ENCODE results near the gene OAS1. TPM values are rescaled to one million over a fixed set of nuclear protein-coding genes. Genes with fewer than 3 reads are reported as not detected.

Gene OAS1
- total RNA-seq, 6 experiments from 2014 or later = not detected

DNA sequence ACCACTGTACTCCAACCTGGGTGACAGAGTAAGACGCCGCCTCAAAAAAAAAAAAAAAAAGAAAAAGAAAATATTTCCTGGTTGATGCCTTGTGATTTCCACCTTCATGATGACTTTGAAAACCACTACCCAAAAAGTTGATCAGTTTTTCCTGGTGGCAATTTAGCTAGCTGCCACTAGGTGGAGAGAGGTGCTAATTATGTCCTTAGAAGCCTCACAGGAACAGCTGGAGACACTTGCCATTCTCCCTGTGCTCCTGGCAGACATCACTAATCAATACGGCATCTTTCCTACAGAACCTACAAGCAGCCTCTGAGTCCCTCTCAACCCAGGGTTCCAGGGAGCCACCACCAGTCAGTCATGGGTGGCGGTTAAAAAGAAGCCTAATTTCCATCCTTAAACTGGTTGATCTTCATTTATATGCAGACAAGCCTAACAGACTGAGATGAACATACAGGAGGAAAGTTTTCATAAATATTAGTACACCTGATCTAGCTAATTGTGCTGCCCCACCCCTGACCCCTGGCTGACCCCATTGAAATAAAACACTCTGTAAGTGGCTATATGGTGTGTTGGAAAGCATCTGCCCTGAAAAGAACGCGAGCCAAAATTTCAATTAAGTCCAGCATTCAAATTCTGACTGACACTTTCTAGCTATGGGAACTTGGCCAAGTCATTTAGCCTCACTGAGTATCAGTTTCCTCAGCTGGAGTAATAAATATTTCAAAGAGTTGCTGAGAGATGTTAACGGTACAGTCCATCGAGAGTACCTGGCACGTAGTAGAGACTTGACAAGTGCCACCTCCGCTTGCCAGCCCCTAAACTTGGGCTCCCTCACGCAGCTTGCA lies 6.2 kb upstream of the OAS1 start:
- peak; percentile 22 for DNase-seq
- peaks cover 5% of the 10 kb centered on the region; the same call in 1 of the 2 replicates for H3K4me1 Mint-ChIP-seq (ENCODE audit: low read depth)
- no peak overlapping the region for H3K27ac Mint-ChIP-seq
- no peak overlapping the region for H3K4me3 Mint-ChIP-seq
- TF ChIP-seq, protein P1, sequence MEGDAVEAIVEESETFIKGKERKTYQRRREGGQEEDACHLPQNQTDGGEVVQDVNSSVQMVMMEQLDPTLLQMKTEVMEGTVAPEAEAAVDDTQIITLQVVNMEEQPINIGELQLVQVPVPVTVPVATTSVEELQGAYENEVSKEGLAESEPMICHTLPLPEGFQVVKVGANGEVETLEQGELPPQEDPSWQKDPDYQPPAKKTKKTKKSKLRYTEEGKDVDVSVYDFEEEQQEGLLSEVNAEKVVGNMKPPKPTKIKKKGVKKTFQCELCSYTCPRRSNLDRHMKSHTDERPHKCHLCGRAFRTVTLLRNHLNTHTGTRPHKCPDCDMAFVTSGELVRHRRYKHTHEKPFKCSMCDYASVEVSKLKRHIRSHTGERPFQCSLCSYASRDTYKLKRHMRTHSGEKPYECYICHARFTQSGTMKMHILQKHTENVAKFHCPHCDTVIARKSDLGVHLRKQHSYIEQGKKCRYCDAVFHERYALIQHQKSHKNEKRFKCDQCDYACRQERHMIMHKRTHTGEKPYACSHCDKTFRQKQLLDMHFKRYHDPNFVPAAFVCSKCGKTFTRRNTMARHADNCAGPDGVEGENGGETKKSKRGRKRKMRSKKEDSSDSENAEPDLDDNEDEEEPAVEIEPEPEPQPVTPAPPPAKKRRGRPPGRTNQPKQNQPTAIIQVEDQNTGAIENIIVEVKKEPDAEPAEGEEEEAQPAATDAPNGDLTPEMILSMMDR (IDR thresholded peaks at IDR 0.05) = peak; percentile 74
- H3K27me3 Mint-ChIP-seq (ENCODE audit: insufficient read depth) = peaks cover 11% of the 10 kb centered on the region
- H3K36me3 Mint-ChIP-seq (ENCODE audit: low read depth) = no peaks in the 10 kb centered on the region
- no peaks in the 10 kb centered on the region; the same call in 1 of the 2 replicates for H3K9me3 Mint-ChIP-seq

DNA sequence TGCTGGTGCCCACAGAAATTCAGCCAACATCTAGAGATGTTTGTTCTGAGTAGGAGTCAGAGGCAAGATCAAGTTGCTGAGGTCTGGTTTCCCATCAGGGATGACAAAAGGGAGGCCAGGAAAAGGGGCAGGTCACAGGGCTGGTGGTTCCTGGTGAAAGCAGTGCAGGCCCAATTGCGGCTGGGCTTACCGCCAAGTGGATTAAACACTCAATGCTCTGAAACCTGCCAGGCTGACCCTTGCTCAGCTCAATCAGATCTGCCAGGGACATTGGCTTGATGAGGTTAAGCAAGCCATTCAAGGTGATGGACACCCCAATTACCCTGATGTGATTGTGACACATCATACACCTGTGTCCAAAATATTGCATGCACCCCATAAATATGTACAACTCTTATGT lies 5.5 kb upstream of the OAS1 start:
- H3K9me3 Mint-ChIP-seq = no peaks in the 10 kb centered on the region; the same call in 1 of the 2 replicates
- H3K27ac Mint-ChIP-seq = no peak overlapping the region
- TF ChIP-seq, protein P1 (IDR thresholded peaks at IDR 0.05) = no peak
- peaks cover 5% of the 10 kb centered on the region; the same call in 1 of the 2 replicates for H3K4me1 Mint-ChIP-seq (ENCODE audit: low read depth)
- H3K36me3 Mint-ChIP-seq (ENCODE audit: low read depth) = no peaks in the 10 kb centered on the region
- no peak overlapping the region for H3K4me3 Mint-ChIP-seq
- peaks cover 11% of the 10 kb centered on the region; the same call in 1 of the 2 replicates for H3K27me3 Mint-ChIP-seq (ENCODE audit: insufficient read depth)
- DNase-seq = no peak

DNA sequence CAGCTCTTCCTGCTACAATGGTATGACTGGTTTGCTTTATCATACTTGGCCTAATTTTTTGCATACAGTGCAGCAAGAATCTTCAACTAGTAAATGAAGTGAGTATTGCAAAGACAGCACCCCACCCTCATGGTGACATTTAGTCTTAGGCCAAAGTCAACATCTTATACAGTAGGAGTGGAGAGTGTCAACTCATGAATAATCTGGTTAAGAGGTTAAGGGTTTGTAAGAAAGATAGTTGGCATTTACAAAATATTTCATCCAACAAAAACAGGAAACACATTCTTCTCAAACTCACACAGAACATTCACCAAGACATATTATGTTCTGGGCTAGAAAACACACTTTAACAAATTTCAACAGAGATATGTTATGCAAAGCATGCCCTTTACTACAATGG lies 2.2 kb upstream of the OAS1 start:
- Mint-ChIP-seq H3K27ac (no peak overlapping the region), H3K27me3 (ENCODE audit: insufficient read depth) (peaks cover 9% of the 10 kb centered on the region), H3K4me3 (no peak overlapping the region), H3K4me1 (ENCODE audit: low read depth) (peaks cover 10% of the 10 kb centered on the region; the same call in 1 of the 2 replicates), H3K36me3 (ENCODE audit: low read depth) (no peaks in the 10 kb centered on the region), H3K9me3 (no peaks in the 10 kb centered on the region)
- TF ChIP-seq, protein P1 (IDR thresholded peaks at IDR 0.05) = no peak
- DNase-seq = no peak

DNA sequence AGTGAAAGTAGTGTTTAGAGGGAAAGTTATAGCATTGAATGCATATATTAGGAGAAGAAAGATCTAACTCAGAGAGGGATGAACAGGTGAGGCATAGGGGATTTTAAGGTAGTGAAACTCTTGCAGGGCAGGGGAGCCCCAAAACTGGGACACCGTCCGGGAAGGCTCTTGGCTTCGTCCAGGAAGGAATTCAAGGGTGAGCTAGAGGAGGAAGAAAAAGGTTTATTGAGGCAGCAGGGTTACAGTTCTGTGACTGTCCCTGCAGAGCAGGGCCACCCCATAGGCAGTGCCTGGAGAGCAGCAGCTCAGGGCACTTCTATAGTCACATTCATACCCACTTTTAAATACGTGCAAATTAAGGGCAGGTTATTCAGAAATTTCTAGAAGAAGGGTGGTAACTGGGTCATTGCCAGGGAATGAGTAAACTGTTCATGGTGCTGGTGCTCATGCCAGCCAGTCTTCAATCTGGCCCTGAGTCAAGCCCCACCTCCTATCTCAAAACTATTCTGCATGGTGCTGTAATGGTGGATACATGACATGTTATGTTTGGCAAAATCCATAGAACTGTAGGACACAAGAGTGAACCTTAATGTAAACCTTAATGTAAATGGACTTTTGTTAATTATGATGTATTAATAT lies 1.2 kb upstream of the OAS1 start:
- H3K27ac Mint-ChIP-seq = no peak overlapping the region
- H3K4me3 Mint-ChIP-seq = no peak overlapping the region
- peaks cover 7% of the 10 kb centered on the region; the same call in 1 of the 2 replicates for H3K9me3 Mint-ChIP-seq
- H3K4me1 Mint-ChIP-seq (ENCODE audit: low read depth) = peaks cover 10% of the 10 kb centered on the region; the same call in 1 of the 2 replicates
- H3K36me3 Mint-ChIP-seq (ENCODE audit: low read depth) = no peaks in the 10 kb centered on the region
- H3K27me3 Mint-ChIP-seq (ENCODE audit: insufficient read depth) = peaks cover 9% of the 10 kb centered on the region
- TF ChIP-seq, protein P1 (IDR thresholded peaks at IDR 0.05) = no peak
- DNase-seq = no peak

DNA sequence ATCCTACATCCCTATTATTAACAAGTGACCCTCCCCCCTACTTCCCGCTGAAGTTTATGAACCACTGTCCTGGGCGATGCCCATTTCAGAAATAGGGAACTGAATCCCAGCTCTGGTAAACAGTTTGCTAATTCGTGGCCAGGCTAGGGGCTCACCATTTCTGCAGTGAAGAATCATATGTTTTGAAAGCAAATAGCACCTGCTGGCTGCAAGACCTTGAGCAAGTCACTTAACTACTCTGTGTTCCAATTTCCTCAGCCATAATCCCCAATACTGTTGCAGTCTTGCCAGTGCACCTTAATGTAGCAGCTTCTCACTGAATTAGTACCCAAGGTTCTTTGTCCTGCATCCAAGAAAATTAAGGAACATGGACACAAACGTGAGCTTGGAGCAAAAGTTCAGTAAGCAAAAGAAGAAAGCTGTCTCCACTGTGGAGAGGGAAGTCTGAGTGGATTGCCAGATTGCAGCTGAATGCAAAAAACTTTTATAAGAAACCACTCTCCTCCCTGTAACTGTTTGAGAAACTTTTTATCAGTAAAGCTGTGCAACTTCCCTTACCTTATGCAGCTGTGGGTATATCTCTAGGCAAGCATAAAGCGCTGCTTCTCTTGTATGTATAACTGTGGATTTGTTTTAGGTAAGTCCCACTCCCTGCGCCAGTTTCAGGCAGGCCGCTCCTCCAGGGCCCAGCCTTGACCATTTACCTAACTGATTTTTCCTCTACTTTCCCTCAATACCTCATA lies 824 bp downstream of the OAS1 start:
- H3K4me3 Mint-ChIP-seq = peak overlapping the region; percentile 65; the same call in 1 of the 2 replicates
- TF ChIP-seq, protein P1 (IDR thresholded peaks at IDR 0.05) = no peak
- H3K27ac Mint-ChIP-seq = no peak overlapping the region
- H3K4me1 Mint-ChIP-seq (ENCODE audit: low read depth) = peaks cover 10% of the 10 kb centered on the region; the same call in 1 of the 2 replicates
- peaks cover 8% of the 10 kb centered on the region; the same call in 1 of the 2 replicates for H3K9me3 Mint-ChIP-seq
- no peak for DNase-seq
- H3K36me3 Mint-ChIP-seq (ENCODE audit: low read depth) = no peaks in the 10 kb centered on the region
- peaks cover 9% of the 10 kb centered on the region for H3K27me3 Mint-ChIP-seq (ENCODE audit: insufficient read depth)
